PC-3 (cell line): ENCODE results near the gene EPB41L3.

Experiments
- EZH2 ChIP-seq: fragments of 300-600 bp; sonication (generic); IDR thresholded peaks from one replicate; pipeline ENCODE4 v1.6.1; 2017; ENCODE audit warnings: antibody characterized with exemption, mild to moderate bottlenecking, low read length; ENCODE audit not compliant: unreplicated experiment
- EZH2phosphoT487 ChIP-seq: fragments of 300-600 bp; sonication (generic); IDR thresholded peaks from 2 replicates; pipeline ENCODE4 v1.6.1; 2018; ENCODE audit warnings: mild to moderate bottlenecking, antibody characterized with exemption, low read length, borderline replicate concordance
- TF ChIP-seq, protein P1 (sequence below): fragments of 300-600 bp; sonication (generic); conservative IDR thresholded peaks from 2 replicates; pipeline ENCODE4 v1.5.1; 2017; ENCODE audit warnings: antibody characterized with exemption, low read depth, mild to moderate bottlenecking, low read length

GRCh38 chr18:5498452-5498851 is 45.3 kb downstream of the EPB41L3 start:
- TF ChIP-seq, protein P1, sequence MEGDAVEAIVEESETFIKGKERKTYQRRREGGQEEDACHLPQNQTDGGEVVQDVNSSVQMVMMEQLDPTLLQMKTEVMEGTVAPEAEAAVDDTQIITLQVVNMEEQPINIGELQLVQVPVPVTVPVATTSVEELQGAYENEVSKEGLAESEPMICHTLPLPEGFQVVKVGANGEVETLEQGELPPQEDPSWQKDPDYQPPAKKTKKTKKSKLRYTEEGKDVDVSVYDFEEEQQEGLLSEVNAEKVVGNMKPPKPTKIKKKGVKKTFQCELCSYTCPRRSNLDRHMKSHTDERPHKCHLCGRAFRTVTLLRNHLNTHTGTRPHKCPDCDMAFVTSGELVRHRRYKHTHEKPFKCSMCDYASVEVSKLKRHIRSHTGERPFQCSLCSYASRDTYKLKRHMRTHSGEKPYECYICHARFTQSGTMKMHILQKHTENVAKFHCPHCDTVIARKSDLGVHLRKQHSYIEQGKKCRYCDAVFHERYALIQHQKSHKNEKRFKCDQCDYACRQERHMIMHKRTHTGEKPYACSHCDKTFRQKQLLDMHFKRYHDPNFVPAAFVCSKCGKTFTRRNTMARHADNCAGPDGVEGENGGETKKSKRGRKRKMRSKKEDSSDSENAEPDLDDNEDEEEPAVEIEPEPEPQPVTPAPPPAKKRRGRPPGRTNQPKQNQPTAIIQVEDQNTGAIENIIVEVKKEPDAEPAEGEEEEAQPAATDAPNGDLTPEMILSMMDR, result no peak
- no peak for TF ChIP-seq EZH2phosphoT487
- TF ChIP-seq EZH2, result no peak
